MM.1S (cell line): Measurements from ENCODE around the gene DCLRE1A.

ENCODE experiments used
- DNase-seq: peaks from one replicate; pipeline ENCODE4 v3.0.0-alpha.2; 2015
- H2AFZ ChIP-seq: fragments of 300-600 bp; sonication (generic); 2 replicates; pipeline ENCODE4 v1.6.0; 2016; ENCODE audit warnings: antibody characterized with exemption, low read length
- H3F3A ChIP-seq: fragments of 300-600 bp; sonication (generic); 2 replicates; pipeline ENCODE4 v1.6.1; 2016; ENCODE audit warnings: mild to moderate bottlenecking, antibody characterized with exemption, low read length, moderate library complexity, mixed read lengths; ENCODE audit not compliant: insufficient read depth
- H3K27ac ChIP-seq: fragments of 300-600 bp; sonication (generic); 2 replicates; pipeline ENCODE4 v1.5.1; 2016; ENCODE audit warnings: mild to moderate bottlenecking, low read length
- H3K27me3 ChIP-seq: fragments of 300-600 bp; sonication (generic); replicated peaks from 2 replicates; pipeline ENCODE4 v1.6.0; 2016; ENCODE audit warnings: low read length; ENCODE audit not compliant: insufficient read depth
- H3K36me3 ChIP-seq: fragments of 300-600 bp; sonication (generic); replicated peaks from 2 replicates; pipeline ENCODE4 v1.6.1; 2016; ENCODE audit warnings: mild to moderate bottlenecking, low read length, mixed read lengths; ENCODE audit not compliant: insufficient read depth
- H3K4me1 ChIP-seq: fragments of 300-600 bp; sonication (generic); 2 replicates; pipeline ENCODE4 v1.6.1; 2016; ENCODE audit warnings: low read length, mixed read lengths
- H3K4me2 ChIP-seq: fragments of 300-600 bp; sonication (generic); 2 replicates; pipeline ENCODE4 v1.6.0; 2016; ENCODE audit warnings: low read depth, low read length
- H3K4me3 ChIP-seq: fragments of 300-600 bp; sonication (generic); 2 replicates; pipeline ENCODE4 v1.5.1; 2016; ENCODE audit warnings: low read length, mixed read lengths
- H3K79me2 ChIP-seq: fragments of 300-600 bp; sonication (generic); 2 replicates; pipeline ENCODE4 v1.6.1; 2016; ENCODE audit warnings: mixed run types, low read length, mixed read lengths
- H3K9ac ChIP-seq: fragments of 300-600 bp; sonication (generic); 2 replicates; pipeline ENCODE4 v1.6.1; 2016; ENCODE audit warnings: low read length, mixed read lengths
- H3K9me2 ChIP-seq: fragments of 300-600 bp; sonication (generic); replicated peaks from 2 replicates; pipeline ENCODE4 v1.6.1; 2016; ENCODE audit warnings: mild to moderate bottlenecking, low read length, mixed read lengths; ENCODE audit not compliant: insufficient read depth
- H3K9me3 ChIP-seq: fragments of 300-600 bp; sonication (generic); replicated peaks from 2 replicates; pipeline ENCODE4 v1.6.1; 2016; ENCODE audit warnings: mild to moderate bottlenecking, low read length, mixed read lengths; ENCODE audit not compliant: insufficient read depth
- H4K20me1 ChIP-seq: fragments of 300-600 bp; sonication (generic); 2 replicates; pipeline ENCODE4 v1.6.1; 2016; ENCODE audit warnings: mild to moderate bottlenecking, low read length, moderate library complexity, mixed read lengths; ENCODE audit not compliant: insufficient read depth
- EZH2 ChIP-seq: fragments of 300-600 bp; sonication (generic); optimal IDR thresholded peaks from 2 replicates; pipeline ENCODE3; 2017; ENCODE audit warnings: low read depth, mild to moderate bottlenecking, antibody characterized with exemption, low read length, mixed read lengths
- EZH2phosphoT487 ChIP-seq: fragments of 300-600 bp; sonication (generic); IDR thresholded peaks from 2 replicates; pipeline ENCODE4 v1.6.1; 2018; ENCODE audit warnings: antibody characterized with exemption, low read length
- TF ChIP-seq, protein P1 (sequence below): fragments of 300-600 bp; sonication (generic); IDR thresholded peaks from 2 replicates; pipeline ENCODE4 v1.5.1; 2016; ENCODE audit warnings: antibody characterized with exemption, low read length, mixed read lengths

The DCLRE1A gene

DNA sequence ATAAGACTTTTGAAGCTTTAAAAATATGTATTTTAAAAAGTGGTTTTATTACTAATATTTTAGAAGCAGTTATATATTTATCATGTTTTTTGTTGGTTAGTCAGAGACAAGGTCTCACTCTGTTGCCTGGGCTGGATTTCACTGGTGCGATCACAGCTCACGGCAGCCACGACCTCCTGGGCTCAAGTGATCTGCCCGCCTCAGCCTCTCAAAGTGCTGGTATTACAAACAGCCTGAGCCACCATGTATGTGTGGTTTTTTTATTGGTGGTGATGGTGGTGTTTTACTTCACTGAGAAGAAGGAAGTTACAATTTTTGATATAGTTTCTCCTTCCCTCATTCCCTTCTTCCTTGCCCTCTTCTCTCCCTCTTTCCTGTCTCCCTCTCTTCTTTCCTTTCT lies 14.0 kb upstream of the DCLRE1A start:
- no peak overlapping the region for H2AFZ ChIP-seq
- peaks cover 11% of the 10 kb centered on the region for H3K79me2 ChIP-seq
- no peaks in the 10 kb centered on the region for H3K27me3 ChIP-seq
- H3K4me2 ChIP-seq, result no peak overlapping the region
- H3K9me2 ChIP-seq, result no peaks in the 10 kb centered on the region
- no peaks in the 10 kb centered on the region for H3K4me1 ChIP-seq
- TF ChIP-seq, protein P1, sequence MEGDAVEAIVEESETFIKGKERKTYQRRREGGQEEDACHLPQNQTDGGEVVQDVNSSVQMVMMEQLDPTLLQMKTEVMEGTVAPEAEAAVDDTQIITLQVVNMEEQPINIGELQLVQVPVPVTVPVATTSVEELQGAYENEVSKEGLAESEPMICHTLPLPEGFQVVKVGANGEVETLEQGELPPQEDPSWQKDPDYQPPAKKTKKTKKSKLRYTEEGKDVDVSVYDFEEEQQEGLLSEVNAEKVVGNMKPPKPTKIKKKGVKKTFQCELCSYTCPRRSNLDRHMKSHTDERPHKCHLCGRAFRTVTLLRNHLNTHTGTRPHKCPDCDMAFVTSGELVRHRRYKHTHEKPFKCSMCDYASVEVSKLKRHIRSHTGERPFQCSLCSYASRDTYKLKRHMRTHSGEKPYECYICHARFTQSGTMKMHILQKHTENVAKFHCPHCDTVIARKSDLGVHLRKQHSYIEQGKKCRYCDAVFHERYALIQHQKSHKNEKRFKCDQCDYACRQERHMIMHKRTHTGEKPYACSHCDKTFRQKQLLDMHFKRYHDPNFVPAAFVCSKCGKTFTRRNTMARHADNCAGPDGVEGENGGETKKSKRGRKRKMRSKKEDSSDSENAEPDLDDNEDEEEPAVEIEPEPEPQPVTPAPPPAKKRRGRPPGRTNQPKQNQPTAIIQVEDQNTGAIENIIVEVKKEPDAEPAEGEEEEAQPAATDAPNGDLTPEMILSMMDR, result no peak
- TF ChIP-seq EZH2phosphoT487 (no peak), EZH2 (no peak)
- no peak for DNase-seq
- no peaks in the 10 kb centered on the region for H4K20me1 ChIP-seq
- H3K9me3 ChIP-seq, result no peaks in the 10 kb centered on the region
- no peak overlapping the region for H3K27ac ChIP-seq
- no peak overlapping the region for H3K9ac ChIP-seq
- H3K36me3 ChIP-seq, result no peaks in the 10 kb centered on the region; the same call in 1 of the 2 replicates
- no peak overlapping the region for H3K4me3 ChIP-seq
- H3F3A ChIP-seq, result no peaks in the 10 kb centered on the region

DNA sequence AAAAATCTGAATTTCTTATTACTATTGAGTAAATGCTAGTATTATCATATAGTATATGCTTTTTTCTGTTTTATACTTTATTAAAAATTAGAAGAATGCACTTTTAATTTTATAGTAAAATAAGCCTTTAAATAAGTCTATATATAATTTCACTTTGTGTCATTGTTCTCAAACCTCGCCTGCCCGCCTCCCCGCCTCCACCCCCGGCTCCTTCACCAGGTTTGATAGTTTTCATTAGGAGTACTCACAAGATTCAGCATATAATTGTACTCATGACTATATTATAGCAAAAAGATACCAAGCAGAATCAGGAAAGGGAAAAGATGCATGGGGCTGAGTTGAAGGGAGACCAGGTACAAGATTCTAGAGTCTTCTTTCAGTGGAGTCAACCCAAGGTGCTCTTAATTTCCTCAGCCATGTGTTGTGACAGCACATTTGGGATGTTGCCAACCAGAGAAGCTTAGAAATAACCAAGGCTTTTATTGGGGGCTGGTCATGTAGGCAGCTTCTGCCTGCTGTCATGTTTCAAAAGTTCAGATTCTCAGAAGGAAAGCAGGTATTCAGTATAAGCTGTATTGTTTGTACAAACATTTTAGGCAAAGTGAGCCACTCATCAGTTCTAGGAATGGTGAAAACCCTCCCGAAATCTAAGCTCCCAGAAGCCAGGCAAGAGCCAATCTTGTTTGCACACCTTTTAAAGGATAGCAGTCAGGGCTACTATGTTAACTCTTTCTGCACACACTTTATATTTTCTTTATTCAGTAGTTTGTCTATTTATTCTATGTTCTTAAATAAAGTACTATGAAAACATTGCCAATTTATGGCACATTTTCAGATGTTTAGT lies 12.9 kb upstream of the DCLRE1A start:
- Histone ChIP-seq H3K4me3 (no peak overlapping the region), H3K27me3 (no peaks in the 10 kb centered on the region), H3K27ac (no peak overlapping the region), H3K4me1 (no peaks in the 10 kb centered on the region), H3K79me2 (peaks cover 11% of the 10 kb centered on the region), H3F3A (no peaks in the 10 kb centered on the region), H2AFZ (no peak overlapping the region), H3K4me2 (no peak overlapping the region), H3K36me3 (no peaks in the 10 kb centered on the region; the same call in 1 of the 2 replicates), H3K9me3 (no peaks in the 10 kb centered on the region), H3K9me2 (no peaks in the 10 kb centered on the region), H4K20me1 (no peaks in the 10 kb centered on the region), H3K9ac (no peak overlapping the region)
- TF ChIP-seq EZH2 (no peak), EZH2phosphoT487 (no peak)
- TF ChIP-seq, protein P1, result no peak
- DNase-seq, result no peak

DNA sequence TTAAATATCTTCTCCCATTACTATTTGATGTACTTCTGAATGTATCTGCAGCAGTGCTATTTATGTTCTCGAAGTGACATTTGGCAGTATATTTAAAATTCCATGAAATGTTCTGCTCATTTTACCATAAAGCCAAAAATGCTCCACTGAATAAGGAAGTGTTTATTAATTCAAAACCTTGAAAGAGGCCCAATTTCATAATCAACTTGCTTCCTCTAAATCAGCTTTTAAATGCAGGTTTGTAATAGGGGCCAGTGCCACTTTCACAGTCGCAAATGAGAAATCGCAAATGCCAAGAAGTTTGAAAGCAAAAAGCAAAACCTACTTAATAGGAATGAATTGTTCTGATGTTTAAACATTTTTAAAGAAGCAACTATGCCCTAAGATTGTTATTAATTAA lies 12.0 kb upstream of the DCLRE1A start:
- TF ChIP-seq EZH2 (no peak), EZH2phosphoT487 (no peak)
- TF ChIP-seq, protein P1, result no peak

More for the DNA sequence above, 12.0 kb upstream of the DCLRE1A start:
- DNase-seq, result no peak
- Histone ChIP-seq H3K4me1 (no peaks in the 10 kb centered on the region), H3K79me2 (peaks cover 11% of the 10 kb centered on the region), H3K27me3 (no peaks in the 10 kb centered on the region), H3K9me3 (no peaks in the 10 kb centered on the region), H3K4me3 (no peak overlapping the region), H3K36me3 (peaks cover 4% of the 10 kb centered on the region; the same call in 1 of the 2 replicates), H3K9ac (no peak overlapping the region), H2AFZ (no peak overlapping the region), H3K4me2 (no peak overlapping the region), H4K20me1 (no peaks in the 10 kb centered on the region), H3K27ac (no peak overlapping the region), H3F3A (no peaks in the 10 kb centered on the region), H3K9me2 (no peaks in the 10 kb centered on the region)
